Thymus (tissue), 11 donors: ENCODE results near the gene WWTR1. TPM values are rescaled to one million over a fixed set of nuclear protein-coding genes. Genes with fewer than 3 reads are reported as not detected.

Experiments used
- DNase-seq, 9 donors: peaks; one replicate each; pipeline ENCODE4 v3.0.0-alpha.2; 2013; ENCODE audit warnings: low spot score in 9 of 9, low read depth in 6 of 9, missing footprints in 1 of 9
- H3K27ac ChIP-seq, 2 donors: one replicate each; pipeline ENCODE4 v1.5.1; 2013; ENCODE audit warnings: control low read depth in 1 of 2, low read depth in 1 of 2, low read length in 1 of 2, mild to moderate bottlenecking in 1 of 2, moderate library complexity in 1 of 2
- H3K27me3 ChIP-seq, 2 donors: one replicate each; pipeline ENCODE4 v1.5.1; 2013; ENCODE audit warnings: low read length in 1 of 2; ENCODE audit not compliant: control insufficient read depth in 2 of 2, insufficient read depth in 1 of 2
- H3K36me3 ChIP-seq, 2 donors: one replicate each; pipeline ENCODE4 v1.5.1; 2013; ENCODE audit warnings: low read length in 1 of 2, mild to moderate bottlenecking in 1 of 2, moderate library complexity in 1 of 2; ENCODE audit not compliant: control insufficient read depth in 2 of 2, insufficient read depth in 2 of 2
- H3K4me1 ChIP-seq, 2 donors: one replicate each; pipeline ENCODE4 v1.5.1; 2013; ENCODE audit warnings: low read length in 2 of 2; ENCODE audit not compliant: control insufficient read depth in 2 of 2, insufficient read depth in 2 of 2
- H3K4me3 ChIP-seq, 2 donors: one replicate each; pipeline ENCODE4 v1.5.1; 2013; ENCODE audit warnings: low read length in 2 of 2, control low read depth in 1 of 2, mild to moderate bottlenecking in 1 of 2
- H3K9me3 ChIP-seq, 2 donors: one replicate each; pipeline ENCODE4 v1.5.1; 2013; ENCODE audit warnings: low read length in 1 of 2, mild to moderate bottlenecking in 1 of 2; ENCODE audit not compliant: control insufficient read depth in 2 of 2, insufficient read depth in 1 of 2
- WGBS: extraction: QIAGEN DNeasy Blood & Tissue Kit; methylation state at CpG from one replicate; pipeline ENCODE4 v1.1.7; 2013; 5-methylcytosine and 5-hydroxymethylcytosine counted together
- polyA plus RNA-seq: library from polyadenylated mRNA; stranded (reverse); fragments of 200-250 nt; gene quantifications from one replicate; pipeline ENCODE4 v1.2.3, GENCODE V29; 2013
- total RNA-seq: library from RNA; stranded (reverse); fragments of 120-200 nt; gene quantifications from one replicate; pipeline ENCODE4 v1.2.4, GENCODE V29; 2013
- donor health status: healthy.

WWTR1 gene
- total and polyA plus RNA-seq, 2 donors, result 1.6 to 12.9 TPM

DNA sequence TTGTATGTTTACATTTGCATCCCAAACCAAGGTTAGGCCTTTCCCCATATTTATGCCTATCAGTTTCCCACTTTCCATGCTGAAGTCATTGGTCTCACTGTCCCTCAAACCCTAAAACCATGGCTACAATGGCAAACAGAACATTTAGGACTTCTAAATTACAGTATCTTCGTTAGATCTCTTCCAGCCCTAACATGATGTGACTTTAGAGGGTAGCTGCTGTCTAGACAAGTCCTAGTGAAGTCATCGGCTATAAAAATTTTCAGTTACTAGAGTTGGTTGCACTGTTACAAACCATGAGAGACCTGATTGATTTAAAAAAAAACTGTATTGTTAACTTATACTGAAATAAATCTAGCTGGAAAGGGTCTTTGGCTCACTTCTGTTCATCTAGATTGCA is 128.7 kb downstream of the WWTR1 start:
- Histone ChIP-seq H3K4me3 (no peak overlapping the region), H3K27ac (no peak overlapping the region), H3K9me3 (no peaks in the 10 kb centered on the region), H3K4me1 (no peaks in the 10 kb centered on the region), H3K36me3 (no peaks in the 10 kb centered on the region), H3K27me3 (no peaks in the 10 kb centered on the region)
- DNase-seq, result no peak
- WGBS, result 91% methylated on average over 2 of the region's 2 CpGs

DNA sequence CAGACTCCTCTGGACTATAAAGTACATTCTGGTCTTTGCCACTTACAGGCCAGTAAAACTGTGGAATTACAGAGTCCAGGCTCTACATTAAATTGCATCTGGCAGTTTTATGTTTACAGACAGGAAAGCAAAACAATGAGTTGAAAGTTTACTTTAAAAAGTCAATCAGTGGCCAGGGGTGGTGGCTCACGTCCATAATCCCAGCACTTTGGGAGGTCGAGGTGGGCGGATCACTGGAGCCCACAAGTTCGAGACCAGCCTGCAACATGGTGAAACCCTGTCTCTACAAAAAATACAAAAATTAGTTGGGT is 129.5 kb downstream of the WWTR1 start:
- 94% methylated on average over 4 of the region's 4 CpGs for WGBS
- no peak overlapping the region for H3K27ac ChIP-seq
- no peaks in the 10 kb centered on the region for H3K9me3 ChIP-seq
- H3K36me3 ChIP-seq, result no peaks in the 10 kb centered on the region
- no peaks in the 10 kb centered on the region for H3K4me1 ChIP-seq
- H3K27me3 ChIP-seq, result no peaks in the 10 kb centered on the region
- H3K4me3 ChIP-seq, result no peak overlapping the region
- no peak for DNase-seq

DNA sequence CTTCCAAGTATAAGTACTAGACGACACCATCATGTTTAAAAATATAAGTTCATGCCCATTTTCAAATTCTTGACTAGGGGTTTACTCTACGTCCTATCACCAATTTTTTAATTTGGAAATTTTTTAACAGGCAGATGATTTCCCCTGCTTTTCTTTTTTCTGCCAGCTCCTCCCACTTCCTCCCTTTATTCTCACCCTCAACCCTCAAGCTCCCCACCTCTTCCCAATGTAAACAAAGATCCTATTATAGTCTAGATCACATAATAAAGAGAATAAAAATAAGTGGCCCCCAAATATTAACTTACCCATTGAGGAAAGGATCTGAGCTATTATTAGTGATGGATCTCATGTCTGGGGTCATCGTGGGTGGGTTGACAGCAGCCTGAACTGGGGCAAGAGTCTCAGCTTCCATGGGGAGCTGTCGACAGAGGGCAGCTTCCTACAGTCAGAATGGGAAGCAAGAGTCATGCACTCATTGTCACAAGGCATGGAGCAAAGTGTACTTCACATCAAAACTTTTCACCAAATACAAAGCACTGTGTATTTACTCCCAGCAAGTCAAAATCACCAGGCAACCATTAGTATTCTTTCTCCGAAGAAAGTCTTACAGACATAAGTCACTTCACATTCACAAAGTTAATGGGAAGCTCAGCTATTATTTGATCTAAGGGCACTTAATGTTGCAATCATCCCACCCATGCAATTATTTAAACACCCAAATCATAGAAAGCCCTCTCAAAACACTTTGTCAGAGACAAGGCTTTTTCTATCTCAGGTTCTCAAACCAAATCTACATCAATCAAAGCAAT is 130.1 kb downstream of the WWTR1 start:
- H3K27me3 ChIP-seq, result no peaks in the 10 kb centered on the region
- H3K9me3 ChIP-seq, result no peaks in the 10 kb centered on the region
- WGBS, result 81% methylated on average over 5 of the region's 5 CpGs
- H3K4me1 ChIP-seq, result no peaks in the 10 kb centered on the region
- no peak overlapping the region for H3K4me3 ChIP-seq
- no peak for DNase-seq
- H3K27ac ChIP-seq, result no peak overlapping the region
- no peaks in the 10 kb centered on the region for H3K36me3 ChIP-seq

DNA sequence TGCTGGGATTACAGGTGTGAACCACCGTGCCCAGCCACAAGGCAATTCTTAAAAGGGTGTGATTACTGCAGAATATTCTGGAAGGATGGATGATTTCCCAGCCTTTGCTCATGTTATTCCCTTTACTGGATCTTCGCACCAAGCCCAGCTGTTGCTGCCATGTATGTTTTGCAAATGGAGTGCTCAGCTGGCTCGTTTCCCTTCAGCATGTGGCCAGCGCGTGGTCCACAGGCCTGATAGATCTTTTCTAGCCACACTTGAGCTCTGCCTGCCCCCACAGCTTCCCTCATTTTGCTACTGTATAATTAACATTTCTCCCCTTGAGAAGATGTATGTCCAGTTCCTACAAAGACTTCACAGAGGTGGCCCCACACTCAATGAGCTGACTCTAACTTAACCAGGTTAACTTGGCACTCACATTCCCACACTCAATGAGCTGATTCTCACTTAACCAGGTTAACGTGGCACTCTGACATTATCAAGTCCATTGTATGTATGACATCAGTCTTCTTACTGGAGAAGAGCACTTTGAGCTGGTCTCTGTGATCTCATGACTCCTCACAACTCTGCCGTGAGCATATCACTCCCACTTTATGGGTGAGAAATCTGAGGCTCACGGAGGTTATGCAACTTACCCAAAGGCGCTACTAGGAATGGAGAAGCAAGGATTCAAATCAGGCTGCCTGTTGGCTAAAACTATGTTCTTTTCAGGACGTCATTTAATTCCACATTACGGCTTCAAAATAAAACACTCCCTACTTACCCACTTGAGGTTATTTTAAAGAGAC is 134.1 kb downstream of the WWTR1 start:
- Histone ChIP-seq H3K27ac (no peak overlapping the region), H3K4me3 (no peak overlapping the region), H3K27me3 (no peaks in the 10 kb centered on the region), H3K36me3 (no peaks in the 10 kb centered on the region), H3K9me3 (no peaks in the 10 kb centered on the region), H3K4me1 (no peaks in the 10 kb centered on the region)
- 97% methylated on average over 11 of the region's 11 CpGs for WGBS
- no peak for DNase-seq

DNA sequence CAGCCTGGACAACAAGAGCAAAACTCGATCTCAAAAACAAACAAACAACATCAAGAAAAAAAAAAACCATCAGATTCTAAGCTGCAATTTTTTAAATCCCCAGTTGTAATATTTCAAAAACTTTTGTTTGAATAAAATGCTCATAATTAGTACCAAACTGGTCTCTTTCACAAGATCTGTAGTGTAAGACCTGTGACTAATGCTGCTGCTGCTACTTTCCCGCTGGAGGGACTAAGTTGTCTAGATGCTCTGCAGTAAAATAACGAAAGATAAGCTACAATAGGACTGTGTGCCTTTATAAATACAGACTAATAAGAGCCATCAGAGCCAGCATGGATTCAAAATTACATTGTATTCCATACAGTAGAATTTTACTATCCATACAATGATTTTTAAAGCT is 137.9 kb downstream of the WWTR1 start:
- no peak for DNase-seq
- H3K4me1 ChIP-seq, result no peaks in the 10 kb centered on the region
- H3K36me3 ChIP-seq, result no peaks in the 10 kb centered on the region
- H3K4me3 ChIP-seq, result no peak overlapping the region
- no peaks in the 10 kb centered on the region for H3K9me3 ChIP-seq
- no peak overlapping the region for H3K27ac ChIP-seq
- H3K27me3 ChIP-seq, result no peaks in the 10 kb centered on the region
- 97% methylated on average over 3 of the region's 3 CpGs for WGBS

DNA sequence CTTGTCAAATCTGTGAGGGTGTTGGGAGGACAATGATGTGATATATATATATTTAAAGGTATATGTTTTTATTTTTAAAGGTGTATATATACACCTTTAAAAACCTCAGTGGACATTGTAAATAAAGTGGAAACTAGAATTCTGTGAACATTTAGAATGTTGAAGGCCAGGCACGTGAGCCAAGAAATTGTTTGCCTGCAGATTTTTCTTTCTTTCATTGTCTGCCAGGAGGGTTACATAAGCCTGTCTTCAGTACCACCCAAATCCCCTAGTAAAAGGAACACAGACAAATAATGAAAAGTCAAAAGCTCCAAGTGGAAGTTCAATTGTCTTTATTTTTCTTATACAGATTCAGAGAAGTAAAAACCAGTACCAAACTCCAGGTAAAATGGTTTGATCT is 140.9 kb downstream of the WWTR1 start:
- Histone ChIP-seq H3K36me3 (no peaks in the 10 kb centered on the region), H3K27ac (no peak overlapping the region)
- WGBS, result 93% methylated on average over 1 of the region's 1 CpG

DNA sequence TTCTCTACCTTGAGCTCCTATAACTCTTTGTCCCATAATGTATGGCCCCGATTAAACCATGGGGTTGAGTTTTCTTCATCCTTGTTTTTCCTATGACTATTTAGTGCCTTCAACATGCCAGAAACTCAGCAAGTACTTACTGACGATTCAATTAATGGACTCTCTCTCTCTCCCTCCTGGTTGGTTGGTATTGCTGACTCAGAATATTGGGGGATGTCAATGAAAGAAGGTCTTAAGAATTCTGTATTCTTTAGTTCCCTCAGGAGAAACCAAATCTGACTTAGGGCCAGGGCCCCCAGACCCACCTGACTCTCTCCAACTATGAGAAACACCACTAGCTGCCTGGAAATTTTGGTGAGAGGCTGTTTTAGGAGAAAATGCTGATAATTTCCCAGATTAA is 142.6 kb downstream of the WWTR1 start:
- no peaks in the 10 kb centered on the region for H3K4me1 ChIP-seq
- no peaks in the 10 kb centered on the region for H3K36me3 ChIP-seq
- no peaks in the 10 kb centered on the region for H3K9me3 ChIP-seq
- no peaks in the 10 kb centered on the region for H3K27me3 ChIP-seq
- no peak overlapping the region for H3K4me3 ChIP-seq
- H3K27ac ChIP-seq, result no peak overlapping the region
- 98% methylated on average over 2 of the region's 2 CpGs for WGBS
- DNase-seq, result no peak

More for the DNA sequence above, 140.9 kb downstream of the WWTR1 start:
- Histone ChIP-seq H3K27me3 (no peaks in the 10 kb centered on the region), H3K9me3 (no peaks in the 10 kb centered on the region), H3K4me1 (no peaks in the 10 kb centered on the region), H3K4me3 (no peak overlapping the region)
- DNase-seq, result no peak

DNA sequence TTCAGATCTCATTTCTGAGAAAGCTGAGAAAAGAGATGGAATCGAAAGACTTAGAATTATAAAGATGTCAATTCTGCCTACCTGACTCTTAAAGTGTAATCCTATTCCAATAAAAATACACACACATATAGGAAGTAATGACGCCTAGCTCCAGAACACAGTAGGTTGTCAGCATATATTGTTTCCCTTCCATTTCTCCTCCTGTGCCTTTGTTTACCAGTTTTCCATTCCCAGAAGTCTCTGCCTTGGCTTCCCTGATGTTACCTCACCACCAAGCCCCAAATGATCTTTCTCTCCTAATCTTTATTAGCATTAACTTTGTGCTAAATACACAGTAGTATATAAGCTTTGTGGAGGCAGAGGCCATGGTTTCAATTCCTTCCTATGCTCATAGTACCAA is 143.4 kb downstream of the WWTR1 start:
- 98% methylated on average over 2 of the region's 2 CpGs for WGBS
- no peak for DNase-seq
- Histone ChIP-seq H3K9me3 (no peaks in the 10 kb centered on the region), H3K4me3 (no peak overlapping the region), H3K36me3 (no peaks in the 10 kb centered on the region), H3K27me3 (no peaks in the 10 kb centered on the region), H3K4me1 (no peaks in the 10 kb centered on the region), H3K27ac (no peak overlapping the region)

DNA sequence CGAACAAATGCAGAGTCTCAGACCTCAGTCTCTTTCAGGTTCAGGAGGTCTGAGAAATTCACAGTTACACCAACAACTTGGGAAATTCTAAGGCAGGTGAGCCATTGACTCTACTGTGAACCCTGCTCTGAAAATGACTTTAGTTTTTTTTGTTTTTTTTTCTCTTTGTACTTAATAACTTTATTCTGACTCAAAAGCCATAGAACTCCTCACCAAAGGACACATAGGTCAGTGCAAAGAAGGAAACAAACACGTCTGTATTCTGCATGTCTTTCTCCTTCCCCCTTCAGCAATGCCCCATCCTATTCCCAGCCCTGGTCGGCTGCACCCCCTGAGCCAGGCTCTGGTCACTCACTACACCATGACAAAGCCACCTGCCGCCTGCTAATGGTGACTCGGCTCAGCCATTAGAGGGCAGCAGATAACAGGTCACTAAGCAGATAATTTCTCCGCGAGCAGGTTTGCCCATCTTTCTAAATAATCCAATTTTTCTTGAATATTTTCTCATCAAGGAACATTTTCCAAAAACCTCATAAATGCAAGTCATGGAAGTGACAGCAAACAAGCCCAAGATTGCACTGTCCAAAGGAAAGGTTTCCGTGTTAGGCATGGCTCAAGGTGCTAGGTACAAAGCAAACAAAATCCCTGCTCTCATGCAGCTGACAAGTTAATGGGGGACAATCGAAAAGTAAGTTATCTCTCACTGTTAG is 145.6 kb downstream of the WWTR1 start:
- Histone ChIP-seq H3K4me1 (no peaks in the 10 kb centered on the region), H3K36me3 (no peaks in the 10 kb centered on the region), H3K27ac (no peak overlapping the region), H3K4me3 (no peak overlapping the region), H3K9me3 (no peaks in the 10 kb centered on the region), H3K27me3 (no peaks in the 10 kb centered on the region)
- peak in 1 of 9 donors; percentile 20 for DNase-seq
- 22% methylated on average over 9 of the region's 9 CpGs for WGBS
